GM20000 (cell line): ENCODE data around the gene RAD23B.

Source experiments
- DNase-seq: peaks from one replicate; pipeline ENCODE4 v3.0.0; 2012; ENCODE audit warnings: low spot score
- TF ChIP-seq, protein P1 (sequence below): IDR thresholded peaks from 2 replicates; pipeline ENCODE4 v1.5.1; 2012; ENCODE audit warnings: mild to moderate bottlenecking, control low read depth; ENCODE audit errors: extremely low read depth, missing control alignments

The RAD23B gene

GRCh38 chr9:107313555-107314096 lies 30.5 kb downstream of the RAD23B start:
- no peak for DNase-seq
- TF ChIP-seq, protein P1, sequence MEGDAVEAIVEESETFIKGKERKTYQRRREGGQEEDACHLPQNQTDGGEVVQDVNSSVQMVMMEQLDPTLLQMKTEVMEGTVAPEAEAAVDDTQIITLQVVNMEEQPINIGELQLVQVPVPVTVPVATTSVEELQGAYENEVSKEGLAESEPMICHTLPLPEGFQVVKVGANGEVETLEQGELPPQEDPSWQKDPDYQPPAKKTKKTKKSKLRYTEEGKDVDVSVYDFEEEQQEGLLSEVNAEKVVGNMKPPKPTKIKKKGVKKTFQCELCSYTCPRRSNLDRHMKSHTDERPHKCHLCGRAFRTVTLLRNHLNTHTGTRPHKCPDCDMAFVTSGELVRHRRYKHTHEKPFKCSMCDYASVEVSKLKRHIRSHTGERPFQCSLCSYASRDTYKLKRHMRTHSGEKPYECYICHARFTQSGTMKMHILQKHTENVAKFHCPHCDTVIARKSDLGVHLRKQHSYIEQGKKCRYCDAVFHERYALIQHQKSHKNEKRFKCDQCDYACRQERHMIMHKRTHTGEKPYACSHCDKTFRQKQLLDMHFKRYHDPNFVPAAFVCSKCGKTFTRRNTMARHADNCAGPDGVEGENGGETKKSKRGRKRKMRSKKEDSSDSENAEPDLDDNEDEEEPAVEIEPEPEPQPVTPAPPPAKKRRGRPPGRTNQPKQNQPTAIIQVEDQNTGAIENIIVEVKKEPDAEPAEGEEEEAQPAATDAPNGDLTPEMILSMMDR = no peak

DNA sequence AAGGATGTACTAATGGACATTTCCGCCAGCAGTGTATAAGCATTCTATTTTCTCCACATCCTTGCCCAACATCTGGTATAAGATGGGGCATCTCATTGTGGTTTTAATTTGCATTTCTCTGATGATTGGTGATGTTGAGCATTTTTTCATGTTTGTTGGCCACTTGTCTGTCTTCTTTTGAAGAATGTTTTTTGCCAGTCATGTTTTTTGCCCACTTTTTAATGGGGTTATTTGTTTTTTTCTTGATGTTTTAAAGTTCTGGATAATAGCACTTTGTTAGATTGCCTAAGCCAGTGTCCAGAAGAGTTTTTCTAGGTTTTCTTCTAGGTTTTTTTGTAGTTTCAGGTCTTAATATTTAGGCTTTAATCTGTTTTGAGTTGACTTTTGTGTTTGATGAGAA lies 31.7 kb downstream of the RAD23B start:
- TF ChIP-seq, protein P1 = no peak

DNA sequence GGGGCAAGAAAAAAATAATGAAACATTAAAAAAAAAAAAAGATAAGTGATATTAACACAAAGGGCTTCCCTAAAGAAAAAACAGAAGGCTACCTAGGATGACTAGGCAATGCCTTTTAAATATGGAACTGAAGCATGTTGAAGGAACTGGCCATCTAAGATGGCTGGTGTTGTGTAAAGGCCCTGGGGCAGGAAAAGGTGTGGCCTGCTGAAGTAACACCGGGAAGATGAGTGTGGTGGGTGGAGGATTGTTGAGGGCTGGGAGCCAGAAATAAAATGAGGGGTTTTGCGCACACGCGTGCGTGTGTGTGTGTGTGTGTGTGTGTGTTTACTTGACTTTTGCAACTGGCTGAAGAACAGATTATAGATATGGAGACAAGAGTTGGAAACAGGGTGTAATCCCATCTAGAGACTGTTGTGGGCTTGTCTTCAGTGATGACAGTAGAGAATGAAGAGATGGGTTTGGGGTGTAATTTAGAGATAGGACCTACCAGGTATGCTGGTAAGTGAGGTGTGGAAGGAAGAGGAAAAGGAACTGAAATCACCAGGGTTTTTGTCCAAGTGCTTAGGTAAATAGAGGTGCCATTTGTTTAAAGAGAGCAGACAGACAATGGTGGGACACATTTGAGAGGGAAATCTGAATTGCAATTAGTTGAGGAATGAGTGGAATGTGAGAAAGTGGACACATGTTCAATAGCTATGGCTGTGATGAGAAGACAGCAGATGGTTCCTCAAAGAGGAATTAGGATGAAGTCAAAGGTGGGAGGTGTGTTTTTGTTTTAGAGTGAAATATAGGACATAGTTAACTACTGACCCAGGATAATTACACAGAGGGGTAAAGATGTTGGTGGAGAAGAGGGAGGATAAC lies 33.9 kb downstream of the RAD23B start:
- TF ChIP-seq, protein P1 = no peak
- no peak for DNase-seq

More for the DNA sequence above, 31.7 kb downstream of the RAD23B start:
- no peak for DNase-seq

DNA sequence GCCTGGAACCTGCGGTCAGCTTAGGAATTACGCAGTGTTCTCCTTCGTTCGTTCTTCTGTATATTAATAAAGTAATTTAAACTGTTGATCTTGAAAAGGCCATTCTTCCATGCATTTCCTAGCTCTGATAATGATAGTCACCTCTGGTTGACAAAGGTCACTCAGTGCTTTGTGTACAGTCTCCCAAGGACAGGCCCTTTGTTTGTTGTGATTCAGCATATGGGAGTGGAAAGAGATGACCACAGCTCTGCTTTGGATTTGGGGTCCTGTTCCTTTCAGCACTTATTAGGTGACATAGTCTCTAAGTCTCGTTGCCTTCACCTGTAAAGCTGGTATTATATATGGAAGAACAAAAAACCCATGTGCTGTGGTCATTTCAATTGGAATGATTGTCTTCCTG lies 39.6 kb downstream of the RAD23B start:
- no peak for DNase-seq
- TF ChIP-seq, protein P1 = no peak

DNA sequence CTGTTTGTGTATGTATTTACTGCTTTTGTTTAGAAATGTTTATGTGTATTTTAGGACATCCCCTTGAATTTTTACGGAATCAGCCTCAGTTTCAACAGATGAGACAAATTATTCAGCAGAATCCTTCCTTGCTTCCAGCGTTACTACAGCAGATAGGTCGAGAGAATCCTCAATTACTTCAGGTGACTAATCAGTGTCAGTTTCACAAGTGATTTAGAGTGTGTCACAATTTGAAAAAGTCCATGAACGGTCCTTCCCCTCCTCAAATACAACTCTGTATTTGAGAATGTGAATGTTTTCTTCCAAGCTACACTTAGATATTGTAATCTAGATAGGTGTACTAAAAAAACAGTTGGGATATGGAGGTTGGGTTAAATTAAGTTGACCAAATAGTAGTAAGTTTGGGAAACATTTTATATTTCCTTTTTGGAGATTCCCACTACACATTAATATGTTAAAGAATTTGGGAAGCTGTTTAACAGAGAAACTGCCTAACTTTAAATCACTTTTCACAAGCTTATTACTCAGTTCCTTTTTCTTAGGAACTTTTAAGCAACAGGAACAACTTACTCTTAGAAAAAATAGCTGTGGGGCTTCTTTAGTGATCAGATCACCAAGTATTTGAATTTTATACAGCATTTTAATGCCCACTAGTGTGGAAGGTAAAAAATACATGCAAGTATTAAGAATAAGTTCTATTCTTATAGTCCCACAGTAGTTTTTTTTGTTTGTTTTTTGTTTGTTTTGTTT lies 40.9 kb downstream of the RAD23B start:
- TF ChIP-seq, protein P1 = no peak
- DNase-seq = no peak

DNA sequence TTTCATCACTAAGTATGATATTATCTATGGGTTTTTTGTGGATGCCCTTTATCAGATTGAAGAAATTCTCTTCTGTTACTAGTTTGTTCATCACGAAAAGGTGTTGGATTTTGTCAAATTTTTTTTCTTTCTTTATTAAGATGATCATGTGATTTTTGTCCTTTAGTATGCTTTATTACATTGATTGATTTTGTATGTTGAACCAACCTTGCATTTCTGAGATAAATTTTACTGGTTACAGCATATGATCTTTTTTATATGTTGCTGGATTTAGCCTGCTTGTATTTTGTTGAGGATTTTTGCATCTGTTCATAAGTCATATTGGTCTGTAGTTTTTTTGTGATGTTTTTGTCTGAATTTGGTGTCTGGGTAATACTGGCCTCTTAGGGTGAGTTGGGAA lies 42.8 kb downstream of the RAD23B start:
- TF ChIP-seq, protein P1 = no peak
- no peak for DNase-seq

GRCh38 chr9:107328510-107328909 lies 45.4 kb downstream of the RAD23B start:
- TF ChIP-seq, protein P1 = no peak
- no peak for DNase-seq
